GM12891 (cell line): ENCODE results near the gene TGFB3.

ENCODE experiments used
- PAX5 ChIP-seq: IDR thresholded peaks from 2 replicates; pipeline ENCODE4 v1.6.1; 2011; ENCODE audit warnings: low read length, moderate library complexity, mild to moderate bottlenecking; ENCODE audit not compliant: insufficient read depth, severe bottlenecking
- POLR2A ChIP-seq: IDR thresholded peaks from 2 replicates; pipeline ENCODE4 v1.6.1; 2011; ENCODE audit warnings: low read depth, low read length, control low read depth
- POLR2AphosphoS5 ChIP-seq: IDR thresholded peaks from 2 replicates; pipeline ENCODE4 v1.6.1; 2011; ENCODE audit warnings: low read depth, low read length, control low read depth
- TAF1 ChIP-seq: IDR thresholded peaks from 2 replicates; pipeline ENCODE4 v1.6.1; 2011; ENCODE audit warnings: low read depth, low read length, control low read depth

GRCh38 chr14:75980856-75981255 is 939 bp downstream of the TGFB3 start:
- TF ChIP-seq POLR2A (no peak), POLR2AphosphoS5 (no peak), PAX5 (no peak), TAF1 (no peak)
